NCI-H524 treated with DMSO at 0.1 percent for 48 hours (cell line): ENCODE results near the gene RABGAP1L.
"Not testable (repeated sequence)": the region's sequence is repeated elsewhere in the genome, so short reads cannot be mapped to it uniquely, and the experiment has no call there.

Experiments
- DNase-seq: peaks from one replicate; lab custom pipeline; 2025; lab: John Stamatoyannopoulos, UW

Gene RABGAP1L

GRCh38 chr1:174580801-174581200 is 421.5 kb downstream of the RABGAP1L start:
- DNase-seq = no peak

GRCh38 chr1:174583316-174583715 is 424.0 kb downstream of the RABGAP1L start:
- DNase-seq = no peak

GRCh38 chr1:174584071-174584470 is 424.8 kb downstream of the RABGAP1L start:
- DNase-seq = no peak

GRCh38 chr1:174588618-174589017 is 429.3 kb downstream of the RABGAP1L start:
- not testable (repeated sequence) for DNase-seq

GRCh38 chr1:174605198-174605597 is 445.9 kb downstream of the RABGAP1L start:
- no peak for DNase-seq

- no peak for DNase-seq
Measured at GRCh38 chr1:174606471-174606870, 447.2 kb downstream of the RABGAP1L start.

- DNase-seq = not testable (repeated sequence)
Measured at GRCh38 chr1:174617905-174618304, 458.6 kb downstream of the RABGAP1L start.

- no peak for DNase-seq
Measured at GRCh38 chr1:174623324-174624035, 464.2 kb downstream of the RABGAP1L start.

- no peak for DNase-seq
Measured at GRCh38 chr1:174626031-174627025, 467.0 kb downstream of the RABGAP1L start.

- DNase-seq = no peak
Measured at GRCh38 chr1:174637487-174637886, 478.2 kb downstream of the RABGAP1L start.

- no peak for DNase-seq
Measured at GRCh38 chr1:174639461-174639860, 480.1 kb downstream of the RABGAP1L start.

GRCh38 chr1:174640783-174641182 is 481.5 kb downstream of the RABGAP1L start:
- no peak for DNase-seq

- DNase-seq = no peak
Measured at GRCh38 chr1:174642393-174642792, 483.1 kb downstream of the RABGAP1L start.

- no peak for DNase-seq
Measured at GRCh38 chr1:174643206-174643605, 483.9 kb downstream of the RABGAP1L start.

GRCh38 chr1:174649572-174649971 is 490.3 kb downstream of the RABGAP1L start:
- not testable (repeated sequence) for DNase-seq

- no peak for DNase-seq
Measured at GRCh38 chr1:174652569-174653280, 493.4 kb downstream of the RABGAP1L start.

- DNase-seq = no peak
Measured at GRCh38 chr1:174654560-174654959, 495.2 kb downstream of the RABGAP1L start.

- no peak for DNase-seq
Measured at GRCh38 chr1:174656409-174657059, 497.2 kb downstream of the RABGAP1L start.

GRCh38 chr1:174657411-174657810 is 498.1 kb downstream of the RABGAP1L start:
- no peak for DNase-seq

GRCh38 chr1:174657893-174658292 is 498.6 kb downstream of the RABGAP1L start:
- DNase-seq = no peak

- DNase-seq = no peak
Measured at GRCh38 chr1:174659823-174660222, 500.5 kb downstream of the RABGAP1L start.

- DNase-seq = no peak
Measured at GRCh38 chr1:174660476-174660875, 501.2 kb downstream of the RABGAP1L start.
